Measurements from ENCODE around the gene EIF6.

- TF ChIP-seq POLR2A (IDR thresholded peaks at IDR 0.05) (no peak), EP300 (IDR thresholded peaks at IDR 0.05) (no peak)
- TF ChIP-seq, protein P1, sequence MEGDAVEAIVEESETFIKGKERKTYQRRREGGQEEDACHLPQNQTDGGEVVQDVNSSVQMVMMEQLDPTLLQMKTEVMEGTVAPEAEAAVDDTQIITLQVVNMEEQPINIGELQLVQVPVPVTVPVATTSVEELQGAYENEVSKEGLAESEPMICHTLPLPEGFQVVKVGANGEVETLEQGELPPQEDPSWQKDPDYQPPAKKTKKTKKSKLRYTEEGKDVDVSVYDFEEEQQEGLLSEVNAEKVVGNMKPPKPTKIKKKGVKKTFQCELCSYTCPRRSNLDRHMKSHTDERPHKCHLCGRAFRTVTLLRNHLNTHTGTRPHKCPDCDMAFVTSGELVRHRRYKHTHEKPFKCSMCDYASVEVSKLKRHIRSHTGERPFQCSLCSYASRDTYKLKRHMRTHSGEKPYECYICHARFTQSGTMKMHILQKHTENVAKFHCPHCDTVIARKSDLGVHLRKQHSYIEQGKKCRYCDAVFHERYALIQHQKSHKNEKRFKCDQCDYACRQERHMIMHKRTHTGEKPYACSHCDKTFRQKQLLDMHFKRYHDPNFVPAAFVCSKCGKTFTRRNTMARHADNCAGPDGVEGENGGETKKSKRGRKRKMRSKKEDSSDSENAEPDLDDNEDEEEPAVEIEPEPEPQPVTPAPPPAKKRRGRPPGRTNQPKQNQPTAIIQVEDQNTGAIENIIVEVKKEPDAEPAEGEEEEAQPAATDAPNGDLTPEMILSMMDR (IDR thresholded peaks at IDR 0.05), result no peak
These were observed 45.8 kb downstream of the EIF6 start for GRCh38 chr20:35238735-35239134.

All from tibial nerve (tissue), 4 donors.